ENCODE results near the gene CUL3. TPM values are rescaled to one million over a fixed set of nuclear protein-coding genes. Genes with fewer than 3 reads are reported as not detected.

The CUL3 gene
- 95.7 TPM for total RNA-seq (2021; ENCODE audit: unreplicated experiment)
- 47.3 and 51.9 TPM in 2 replicates for polyA plus RNA-seq (2012)
- Bru-seq, nascent RNA = percentile 95 among the genes with signal in this experiment
- percentile 86 among the genes with signal in this experiment for BruChase-seq, experiment 1, labeled RNA remaining after a 6-hour chase
- BruChase-seq, experiment 2, labeled RNA remaining after a 2-hour chase = percentile 85 among the genes with signal in this experiment
- long read RNA-seq, full-length matches to known transcripts = 237 of 268 reads
- long read RNA-seq, partial matches to known transcripts = 14 of 268 reads
- long read RNA-seq, other reads (novel, unspliced or antisense) = 17 of 268 reads

GRCh38 chr2:224585211-224586088 is at the start of gene CUL3:
CUL3 (minus strand) TSS chr2:224585363; CDS start chr2:224585009, 354 bp downstream.
- Histone ChIP-seq H3K36me3 (ENCODE audit: control insufficient read depth in 1 of 2, insufficient read depth in 2 of 2, low read length in 2 of 2) (peaks cover 0 to 4% of the 10 kb centered on the region in 2 experiments; a peak in 1 of 4 replicates), H3K4me3 (replicated peaks in 1 of 2; ENCODE audit: low read depth in 1 of 2, low read length in 2 of 2) (peak within 1 kb of the TSS; percentile 79 to 92), H3K27me3 (ENCODE audit: insufficient read depth, low read length) (no peaks in the 10 kb centered on the region), H3K4me2 (ENCODE audit: low read length) (peak within 1 kb of the TSS; percentile 97), H3K9ac (ENCODE audit: low read length) (peak within 1 kb of the TSS; percentile 76), H2AFZ (ENCODE audit: low read depth, low read length, poor library complexity, severe bottlenecking) (peak within 1 kb of the TSS; percentile 73), H3K4me1 (ENCODE audit: control insufficient read depth in 1 of 2, insufficient read depth in 2 of 2, low read length in 2 of 2) (peaks cover 11 to 27% of the 10 kb centered on the region in 2 experiments; a peak in 3 of 4 replicates), H3K9me3 (ENCODE audit: control insufficient read depth in 1 of 2, insufficient read depth in 1 of 2, low read depth in 1 of 2, low read length in 2 of 2) (no peaks in the 10 kb centered on the region), H3K79me2 (ENCODE audit: insufficient read depth, low read length) (peaks cover 43% of the 10 kb centered on the region), H4K20me1 (ENCODE audit: insufficient read depth) (peaks cover 18% of the 10 kb centered on the region; the same call in 1 of the 2 replicates), H3K9me2 (ENCODE audit: insufficient read depth) (no peaks in the 10 kb centered on the region), H3K27ac (ENCODE audit: low read depth, low read length) (peak within 1 kb of the TSS; percentile 92)
- ChIA-PET POLR2A (interaction anchor here (0.7 to 1.1 kb wide), 4 partner anchors 10 to 95 kb away, joined by 3 to 4 read pairs (median 3); no protein-coding TSS in a partner anchor), RAD21 (ENCODE audit: low non-redundant PET in 1 of 2, low total read pairs in 2 of 2, uncharacterized antibody in 2 of 2, unreplicated experiment in 2 of 2) (no interaction called here), CTCF (interaction anchor here (1.0 kb wide), 1 partner anchor 66 kb away, joined by 5 read pairs; no protein-coding TSS in a partner anchor)
- intact Hi-C loops (cut with micrococcal nuclease) = no loop called here
- BruUV-seq (replicated peaks) = no TSS peak
- TF ChIP-seq TCF7L2 (IDR thresholded peaks at IDR 0.05; ENCODE audit: borderline replicate concordance, extremely low read depth, insufficient read depth, insufficient read length) (peak; percentile 85), FOSL1 (IDR thresholded peaks at IDR 0.05; ENCODE audit: low read depth) (no peak), EZH2 (IDR thresholded peaks at IDR 0.05) (no peak), JUND (IDR thresholded peaks at IDR 0.05) (no peak), CBX3 (IDR thresholded peaks at IDR 0.05; ENCODE audit: low read depth) (peak; percentile 30; the same call in 1 of the 2 replicates), EGR1 (IDR thresholded peaks at IDR 0.05; ENCODE audit: low read depth) (peak; percentile 83), SRF (IDR thresholded peaks at IDR 0.05; ENCODE audit: low read depth) (0 out of 2 replicates have a peak, but pooled peaks have one; percentile 7), SP1 (IDR thresholded peaks at IDR 0.05; ENCODE audit: low read depth) (peak; percentile 83), ZNF274 (IDR thresholded peaks at IDR 0.05; ENCODE audit: low read depth, low read length) (no peak), POLR2AphosphoS5 (IDR thresholded peaks at IDR 0.05; ENCODE audit: low read depth, low read length) (peak; percentile 79), ZFX (IDR thresholded peaks at IDR 0.05) (no peak), CEBPB (IDR thresholded peaks at IDR 0.05; ENCODE audit: low read depth) (no peak), ZBTB33 (IDR thresholded peaks at IDR 0.05; ENCODE audit: extremely low read depth, insufficient replicate concordance, low read length) (peak; percentile 97), RAD21 (IDR thresholded peaks at IDR 0.05; ENCODE audit: low read depth) (no peak), MAX (IDR thresholded peaks at IDR 0.05) (peak; percentile 1; the same call in 1 of the 2 replicates), POLR2A (IDR thresholded peaks at IDR 0.05; ENCODE audit: borderline replicate concordance, extremely low read depth, insufficient read depth, insufficient read length) (peak; percentile 90), SIN3A (IDR thresholded peaks at IDR 0.05; ENCODE audit: low read depth) (peak; percentile 21)
- DNase-seq (ENCODE audit: low read depth, low spot score) (peak; percentile 94), ATAC-seq (peak; percentile 88)
